Activated CD4-positive, alpha-beta memory T cell treated with anti-CD3 and anti-CD28 coated beads, Interleukin-2, amount 10 ng/mL, durations not matched to agents 7 days and 5 days (primary cell): ENCODE data around the gene WEE2. TPM values are rescaled to one million over a fixed set of nuclear protein-coding genes. Genes with fewer than 3 reads are reported as not detected.

Source experiments
- CTCF ChIA-PET: fragments of 350-600 bp; sonication (Branson Sonifier 250); formaldehyde crosslinking; loops from one replicate; lab custom pipeline; 2021; ENCODE audit warnings: antibody characterized with exemption, inconsistent platforms; lab: Charles Lee
- POLR2A ChIA-PET: fragments of 350-600 bp; sonication (Branson Sonifier 250); formaldehyde crosslinking; loops from one replicate; lab custom pipeline; 2021; ENCODE audit warnings: antibody characterized with exemption; lab: Charles Lee
- DNase-seq: peaks from one replicate; pipeline ENCODE4 v3.0.0-alpha.2; 2020
- H3K27ac Mint-ChIP-seq: one replicate; pipeline ENCODE4 v1.8.0; 2021; ENCODE audit warnings: mild to moderate bottlenecking, mixed read lengths
- H3K27me3 Mint-ChIP-seq: one replicate; pipeline ENCODE4 v1.8.0; 2021; ENCODE audit warnings: mixed read lengths
- H3K36me3 Mint-ChIP-seq: one replicate; pipeline ENCODE4 v1.8.0; 2021; ENCODE audit warnings: low read depth, mixed read lengths
- H3K4me1 Mint-ChIP-seq: one replicate; pipeline ENCODE4 v1.8.0; 2021; ENCODE audit warnings: mixed read lengths
- H3K4me3 Mint-ChIP-seq: one replicate; pipeline ENCODE4 v1.8.0; 2021; ENCODE audit warnings: mild to moderate bottlenecking, mixed read lengths
- H3K9me3 Mint-ChIP-seq: one replicate; pipeline ENCODE4 v1.8.0; 2021; ENCODE audit warnings: mixed read lengths
- total RNA-seq, 2 experiments: library from RNA; stranded (reverse); gene quantifications; one replicate each; pipeline ENCODE4 v1.2.3, GENCODE V29; 2021

WEE2 gene
- total RNA-seq, 2 experiments from 2014 or later: not detected

DNA sequence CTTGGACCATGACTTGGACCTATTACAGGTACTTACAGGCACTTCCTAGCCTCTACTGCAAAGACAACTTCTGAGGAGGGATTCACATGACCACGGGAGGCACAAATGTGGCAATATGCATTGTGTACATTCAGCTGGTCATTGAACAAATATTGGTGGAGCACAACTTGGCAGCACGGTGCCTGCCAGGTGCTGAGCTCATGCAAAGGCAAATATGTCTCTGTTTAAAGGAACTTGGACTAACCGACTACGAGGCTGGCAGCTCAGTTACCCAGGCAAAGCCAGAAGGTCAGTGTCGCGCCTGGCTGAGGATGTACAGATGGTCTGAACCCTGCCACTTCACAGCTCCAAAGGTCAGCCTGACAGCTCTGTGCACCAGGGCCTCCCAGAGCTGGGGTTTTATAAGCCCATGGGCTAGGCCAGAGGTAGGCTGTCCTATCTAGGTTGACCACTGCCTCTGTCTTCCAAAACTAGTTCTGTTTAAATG, 12.3 kb upstream of the WEE2 start:
- peaks cover 22% of the 10 kb centered on the region for H3K4me1 Mint-ChIP-seq
- H3K27ac Mint-ChIP-seq: no peak overlapping the region
- CTCF ChIA-PET: interaction anchor here (1.4 kb wide), 1 partner anchor 42 kb away, joined by 10 read pairs; the partner anchor contains the start of gene SSBP1

DNA sequence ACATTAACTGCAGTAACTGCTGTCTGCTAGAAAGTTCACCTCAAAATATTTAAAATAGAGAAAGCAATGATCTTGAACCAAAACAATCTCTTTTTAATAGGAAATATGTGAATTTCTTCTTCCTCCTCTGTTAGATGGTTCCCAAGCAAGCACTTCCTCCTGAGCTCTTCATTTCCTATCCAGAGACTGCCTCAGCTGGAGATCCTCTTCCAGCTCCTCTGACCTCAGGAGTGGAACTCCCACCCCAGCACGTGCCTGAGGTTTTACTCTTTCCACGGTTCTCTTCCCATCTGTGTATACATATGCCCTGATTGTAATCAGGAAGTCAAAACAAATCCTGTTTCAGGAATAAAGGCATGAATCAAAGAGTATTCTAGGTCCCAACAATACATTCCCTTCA, 11.8 kb upstream of the WEE2 start:
- CTCF ChIA-PET: interaction anchor here (1.4 kb wide), 1 partner anchor 42 kb away, joined by 10 read pairs; the partner anchor contains the start of gene SSBP1
- POLR2A ChIA-PET: interaction anchor here (1.0 to 2.0 kb wide), 2 partner anchors 13 to 42 kb away, joined by 4 to 10 read pairs; partner anchors contain the start of gene SSBP1
- H3K4me1 Mint-ChIP-seq: peaks cover 25% of the 10 kb centered on the region
- peaks cover 4% of the 10 kb centered on the region for H3K36me3 Mint-ChIP-seq
- DNase-seq: no peak
- H3K4me3 Mint-ChIP-seq: no peak overlapping the region
- H3K27ac Mint-ChIP-seq: no peak overlapping the region
- H3K9me3 Mint-ChIP-seq: no peaks in the 10 kb centered on the region
- H3K27me3 Mint-ChIP-seq: peaks cover 12% of the 10 kb centered on the region

More for the DNA sequence above, 12.3 kb upstream of the WEE2 start:
- DNase-seq: no peak
- POLR2A ChIA-PET: interaction anchor here (1.0 to 2.0 kb wide), 2 partner anchors 13 to 42 kb away, joined by 4 to 10 read pairs; partner anchors contain the start of gene SSBP1
- Mint-ChIP-seq H3K4me3 (no peak overlapping the region), H3K9me3 (no peaks in the 10 kb centered on the region), H3K27me3 (peaks cover 9% of the 10 kb centered on the region), H3K36me3 (peaks cover 3% of the 10 kb centered on the region)

DNA sequence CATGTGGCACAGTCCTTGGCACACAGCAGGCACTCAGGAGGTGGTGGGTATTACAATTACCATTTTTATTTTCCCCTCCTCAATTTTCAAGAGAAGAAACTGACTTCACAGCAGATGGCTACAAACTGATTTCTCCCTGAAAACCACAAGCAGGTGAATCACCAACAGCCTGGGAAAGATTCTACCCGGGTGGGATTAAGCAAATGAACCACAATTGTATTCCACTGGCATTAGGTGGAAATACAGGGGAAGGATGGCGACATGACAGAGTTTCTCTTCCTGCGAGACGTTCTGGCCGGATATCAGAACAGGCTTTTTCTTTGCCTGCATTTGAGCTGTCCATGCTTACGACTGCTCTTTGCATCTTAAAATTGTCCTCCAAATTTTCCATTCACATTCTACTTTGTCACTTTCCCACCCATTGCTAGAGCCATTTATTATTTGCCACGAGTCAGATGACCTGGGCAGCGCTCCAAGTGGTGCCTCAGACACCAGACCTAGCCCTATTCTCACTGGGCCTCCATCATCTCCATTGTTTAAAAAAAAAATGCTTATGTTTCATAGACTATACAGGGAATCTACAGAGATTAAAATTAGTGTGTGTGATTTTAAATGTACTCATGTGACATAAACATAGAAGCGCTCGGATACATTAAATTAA, 10.8 kb upstream of the WEE2 start:
- Mint-ChIP-seq H3K27me3 (peaks cover 12% of the 10 kb centered on the region), H3K36me3 (peaks cover 4% of the 10 kb centered on the region), H3K9me3 (no peaks in the 10 kb centered on the region), H3K27ac (no peak overlapping the region), H3K4me1 (peaks cover 27% of the 10 kb centered on the region), H3K4me3 (no peak overlapping the region)
- no peak for DNase-seq
- CTCF ChIA-PET: interaction anchor here (3.5 kb wide), 1 partner anchor 40 kb away, joined by 16 read pairs; the partner anchor contains the start of gene SSBP1
- POLR2A ChIA-PET: interaction anchor here (1.8 to 2.0 kb wide), 2 partner anchors 41 kb away, joined by 5 to 10 read pairs; partner anchors contain the start of gene SSBP1

DNA sequence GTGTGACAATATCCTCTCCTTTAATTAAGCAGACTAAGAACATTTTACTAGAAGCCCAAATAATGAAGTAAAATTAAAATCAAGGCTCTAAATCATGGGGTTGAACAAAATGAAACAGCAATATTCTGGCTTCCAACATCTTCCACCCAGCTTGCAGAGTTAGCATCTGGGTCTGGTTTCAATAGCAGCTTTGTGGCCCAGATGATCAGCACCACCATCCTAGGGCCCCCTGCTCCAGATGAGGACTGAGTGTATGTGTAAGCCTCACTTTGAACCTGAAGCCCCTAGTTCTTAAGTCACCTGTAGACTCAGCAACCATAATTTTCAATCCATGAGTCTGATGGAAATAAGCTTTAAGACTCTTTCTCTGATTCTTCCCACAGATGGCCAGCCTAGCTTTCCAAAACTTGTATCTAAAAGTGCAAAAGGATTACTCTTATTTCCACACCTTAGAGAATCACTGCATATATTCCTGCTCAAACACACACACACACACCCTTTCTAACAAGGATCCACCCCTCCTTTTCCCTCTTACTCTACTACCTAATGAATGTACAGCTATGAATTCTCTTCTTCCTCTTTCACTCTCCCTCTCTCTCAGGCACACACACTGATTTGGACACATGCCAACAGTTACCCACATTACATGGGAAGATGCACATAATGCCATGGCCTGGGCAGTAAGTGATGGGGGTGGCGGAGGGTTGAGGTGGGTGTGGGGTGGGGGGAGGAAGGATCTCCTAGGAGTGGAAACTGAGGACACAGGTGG, 9.7 kb upstream of the WEE2 start:
- CTCF ChIA-PET: interaction anchor here (0.8 to 3.5 kb wide), 4 partner anchors 12 to 44 kb away, joined by 3 to 16 read pairs (median 8); partner anchors contain the start of gene SSBP1
- H3K27me3 Mint-ChIP-seq: peaks cover 19% of the 10 kb centered on the region
- H3K27ac Mint-ChIP-seq: no peak overlapping the region
- peaks cover 4% of the 10 kb centered on the region for H3K36me3 Mint-ChIP-seq
- H3K4me1 Mint-ChIP-seq: peaks cover 30% of the 10 kb centered on the region
- H3K9me3 Mint-ChIP-seq: no peaks in the 10 kb centered on the region
- DNase-seq: no peak
- POLR2A ChIA-PET: interaction anchor here (1.8 kb wide), 1 partner anchor 40 kb away, joined by 5 read pairs; the partner anchor contains the start of gene SSBP1
- H3K4me3 Mint-ChIP-seq: no peak overlapping the region

DNA sequence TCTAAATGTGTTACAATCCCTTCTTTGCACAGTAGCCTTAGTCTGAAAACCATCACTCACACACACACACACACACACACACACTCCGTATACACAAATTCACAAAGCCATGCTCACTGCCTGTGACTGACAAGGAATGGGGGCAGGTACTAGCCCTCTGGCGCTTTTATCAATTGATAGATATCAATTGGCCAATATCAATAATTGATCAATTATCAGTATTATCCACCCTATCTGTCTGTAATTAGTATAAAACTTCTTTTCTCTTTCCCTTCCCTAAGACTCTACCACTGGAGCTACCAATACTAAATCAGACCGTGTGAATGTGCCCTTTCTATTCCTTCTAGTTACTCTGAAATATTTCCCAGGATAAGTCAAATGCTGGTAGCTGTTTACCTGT, 8.3 kb upstream of the WEE2 start:
- Mint-ChIP-seq H3K4me3 (peak overlapping the region; percentile 79), H3K27ac (no peak overlapping the region), H3K27me3 (peaks cover 25% of the 10 kb centered on the region), H3K4me1 (peaks cover 30% of the 10 kb centered on the region), H3K9me3 (no peaks in the 10 kb centered on the region), H3K36me3 (peaks cover 4% of the 10 kb centered on the region)
- ChIA-PET CTCF (interaction anchor here (2.7 to 3.5 kb wide), 2 partner anchors 38 to 45 kb away, joined by 11 to 16 read pairs; partner anchors contain the start of gene SSBP1), POLR2A (interaction anchor here (1.4 to 3.6 kb wide), 3 partner anchors 19 to 40 kb away, joined by 3 to 46 read pairs (median 4); partner anchors contain the start of gene SSBP1)
- DNase-seq: no peak

DNA sequence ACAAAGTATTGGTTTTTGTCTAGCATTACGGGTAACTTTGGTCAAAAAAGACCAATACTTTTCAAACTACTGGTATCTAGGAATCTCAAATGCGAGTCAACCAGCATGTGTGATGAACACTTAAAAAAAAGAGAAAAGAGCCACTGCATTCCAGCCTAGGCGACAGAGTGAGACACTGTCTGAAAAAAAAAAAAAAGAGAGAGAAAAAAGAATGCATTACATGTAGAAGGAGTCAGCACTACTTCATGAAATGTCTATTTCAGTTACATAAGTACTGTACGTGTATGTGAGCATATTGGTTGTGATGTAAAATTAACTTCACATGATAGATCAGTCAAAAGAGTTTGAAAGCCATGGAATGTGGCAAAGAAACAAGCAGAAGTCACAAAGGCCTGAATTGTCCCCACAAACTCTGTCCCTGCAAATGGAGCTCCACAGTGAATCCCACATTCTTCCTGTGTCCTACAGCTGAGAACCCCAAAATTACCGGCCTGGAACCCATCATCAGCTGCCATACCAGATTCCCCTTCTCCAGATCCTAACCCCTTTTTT, 7.8 kb upstream of the WEE2 start:
- H3K36me3 Mint-ChIP-seq: peaks cover 4% of the 10 kb centered on the region
- no peak overlapping the region for H3K27ac Mint-ChIP-seq
- H3K4me1 Mint-ChIP-seq: peaks cover 30% of the 10 kb centered on the region
- H3K27me3 Mint-ChIP-seq: peaks cover 27% of the 10 kb centered on the region
- H3K9me3 Mint-ChIP-seq: no peaks in the 10 kb centered on the region
- no peak for DNase-seq
- H3K4me3 Mint-ChIP-seq: peak overlapping the region; percentile 79
- ChIA-PET POLR2A (interaction anchor here (1.0 to 3.6 kb wide), 10 partner anchors 9 to 150 kb away, joined by 3 to 46 read pairs (median 4); partner anchors contain the start of genes AGK and SSBP1), CTCF (interaction anchor here (1.0 to 3.5 kb wide), 5 partner anchors 10 to 149 kb away, joined by 3 to 16 read pairs (median 4); partner anchors contain the start of genes AGK and SSBP1)

DNA sequence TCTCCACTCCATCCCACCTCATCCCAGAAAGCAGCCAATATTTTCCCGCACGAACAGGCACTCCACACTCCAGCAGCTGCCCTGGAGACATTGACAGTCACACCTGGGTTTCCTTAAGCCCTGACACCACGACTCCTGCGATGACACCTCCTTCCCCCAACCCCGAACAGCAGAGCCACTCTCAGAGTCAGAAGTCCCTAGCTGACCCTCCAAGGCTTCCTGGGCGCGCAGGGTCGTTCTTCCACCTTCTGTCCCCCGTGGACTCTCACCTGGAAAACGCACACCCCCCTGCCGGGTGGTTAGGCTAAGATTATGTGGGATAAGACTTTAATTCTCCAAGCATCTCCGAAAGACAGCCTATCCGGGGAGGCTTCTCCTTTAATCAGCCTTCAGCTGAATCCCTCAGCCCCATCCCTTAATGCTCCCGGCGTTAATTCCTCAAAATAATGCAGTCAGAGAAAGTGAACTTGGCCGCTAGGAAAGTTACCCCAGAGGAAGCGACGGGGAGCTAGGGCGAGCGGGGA, 7.2 kb upstream of the WEE2 start:
- Mint-ChIP-seq H3K4me3 (peak overlapping the region; percentile 79), H3K9me3 (no peaks in the 10 kb centered on the region), H3K27me3 (peaks cover 29% of the 10 kb centered on the region), H3K36me3 (peaks cover 4% of the 10 kb centered on the region), H3K4me1 (peaks cover 30% of the 10 kb centered on the region), H3K27ac (peak overlapping the region; percentile 27)
- ChIA-PET POLR2A (interaction anchor here (1.0 to 3.6 kb wide), 16 partner anchors 9 to 151 kb away, joined by 3 to 46 read pairs (median 4); partner anchors contain the start of genes AGK and SSBP1), CTCF (interaction anchor here (1.0 to 4.2 kb wide), 6 partner anchors 10 to 150 kb away, joined by 3 to 26 read pairs (median 8); partner anchors contain the start of genes AGK and SSBP1)
- no peak for DNase-seq

DNA sequence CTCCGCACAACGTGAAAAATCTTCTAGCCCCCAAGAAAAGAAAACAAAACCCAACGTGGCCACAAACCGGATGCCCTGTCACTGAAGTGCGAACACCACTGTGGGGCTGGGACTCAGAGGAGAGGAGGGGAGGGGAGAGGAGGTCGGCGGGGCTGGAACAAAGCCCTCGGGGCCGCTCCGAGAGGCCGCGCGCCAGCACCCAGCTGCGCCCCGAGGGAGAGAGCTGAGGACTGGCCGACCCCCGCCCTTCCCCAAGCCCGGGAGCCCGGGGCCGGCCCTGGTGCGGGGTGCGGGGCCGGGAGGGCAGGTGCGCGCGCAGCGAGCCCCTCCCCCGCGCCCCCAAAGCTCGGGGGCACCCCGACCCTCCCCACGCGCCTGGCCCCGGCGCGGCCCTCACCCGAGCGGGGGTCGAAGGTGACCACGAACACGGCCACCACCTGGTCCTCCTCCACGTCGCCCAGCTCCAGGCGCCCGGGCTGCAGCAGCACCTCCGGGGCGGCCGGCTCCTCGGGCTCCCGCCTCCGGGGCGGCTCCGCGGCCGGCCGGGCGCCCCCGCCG, 6.6 kb upstream of the WEE2 start:
- ChIA-PET POLR2A (interaction anchor here (0.6 to 3.6 kb wide), 17 partner anchors 8 to 152 kb away, joined by 3 to 46 read pairs (median 4); partner anchors contain the start of genes AGK and SSBP1), CTCF (interaction anchor here (1.0 to 4.2 kb wide), 4 partner anchors 13 to 151 kb away, joined by 3 to 26 read pairs (median 8); partner anchors contain the start of genes AGK and SSBP1)
- H3K4me3 Mint-ChIP-seq: peak overlapping the region; percentile 79
- peak; percentile 78 for DNase-seq
- peaks cover 4% of the 10 kb centered on the region for H3K36me3 Mint-ChIP-seq
- peaks cover 29% of the 10 kb centered on the region for H3K27me3 Mint-ChIP-seq
- peaks cover 30% of the 10 kb centered on the region for H3K4me1 Mint-ChIP-seq
- H3K27ac Mint-ChIP-seq: peak overlapping the region; percentile 54
- no peaks in the 10 kb centered on the region for H3K9me3 Mint-ChIP-seq

DNA sequence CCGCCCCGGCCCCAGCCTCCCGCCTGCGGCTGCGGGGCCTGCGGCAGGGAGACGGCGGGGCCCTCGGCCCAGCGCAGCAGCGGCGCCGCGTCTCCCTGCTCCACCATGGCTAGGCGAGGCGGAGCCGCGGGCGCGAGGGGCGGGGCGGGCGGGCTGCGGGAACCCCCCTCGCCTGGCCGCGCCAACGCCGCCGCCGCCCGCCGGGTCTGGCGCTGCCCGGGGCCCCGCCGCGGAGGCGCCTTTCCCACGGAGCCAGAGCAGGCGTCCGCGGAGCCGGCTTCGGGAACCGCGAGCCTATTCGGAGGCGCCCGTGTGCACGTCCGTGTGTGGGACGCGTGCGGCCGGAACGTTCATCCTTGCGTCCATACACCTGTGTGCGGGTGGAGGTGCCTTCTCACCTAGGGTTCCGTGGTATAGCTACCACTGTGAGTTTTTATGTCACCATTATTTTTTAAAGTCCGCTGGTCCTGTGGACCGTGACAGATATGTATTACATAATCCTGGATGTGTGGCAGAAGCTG, 6.0 kb upstream of the WEE2 start, which contains the start of gene DENND11:
Gene DENND11 (minus strand): TSS at position 120 of the 521 bp plus-strand sequence. CDS start 13 bp downstream, at position 107.
- Mint-ChIP-seq H3K4me3 (peak within 1 kb of the TSS; percentile 79), H3K36me3 (peaks cover 4% of the 10 kb centered on the region), H3K4me1 (peaks cover 30% of the 10 kb centered on the region), H3K9me3 (no peaks in the 10 kb centered on the region), H3K27me3 (peaks cover 30% of the 10 kb centered on the region), H3K27ac (peak within 1 kb of the TSS; percentile 54)
- ChIA-PET CTCF (interaction anchor here (1.5 to 4.2 kb wide), 3 partner anchors 36 to 48 kb away, joined by 6 to 26 read pairs (median 13); partner anchors contain the start of gene SSBP1), POLR2A (interaction anchor here (0.6 to 3.6 kb wide), 16 partner anchors 8 to 152 kb away, joined by 3 to 46 read pairs (median 4); partner anchors contain the start of gene SSBP1)
- DNase-seq: peak; percentile 52

DNA sequence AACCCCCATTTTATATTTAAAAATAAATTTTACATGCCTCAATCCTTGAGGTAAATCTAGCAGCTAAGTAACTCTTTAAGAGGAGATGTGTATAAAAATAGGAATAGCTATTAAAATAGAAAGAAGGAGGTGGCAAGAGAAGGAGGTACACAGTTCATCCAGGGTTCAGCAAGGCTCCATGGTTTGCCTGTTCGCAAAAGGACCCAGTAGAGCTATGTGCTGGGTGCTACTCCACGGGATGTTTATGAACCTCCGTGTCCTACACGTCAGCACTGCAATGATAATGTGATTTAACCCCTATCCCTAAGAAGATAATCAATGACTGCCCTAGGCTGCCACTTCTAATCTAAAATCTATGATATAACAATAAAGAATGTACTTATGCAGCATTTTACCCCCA, 5.3 kb upstream of the WEE2 start:
- Mint-ChIP-seq H3K4me3 (no peak overlapping the region), H3K9me3 (no peaks in the 10 kb centered on the region), H3K27ac (no peak overlapping the region), H3K4me1 (peaks cover 27% of the 10 kb centered on the region), H3K36me3 (peaks cover 4% of the 10 kb centered on the region), H3K27me3 (peaks cover 30% of the 10 kb centered on the region)
- no peak for DNase-seq
- ChIA-PET CTCF (interaction anchor here (0.9 to 4.2 kb wide), 3 partner anchors 10 to 48 kb away, joined by 3 to 26 read pairs (median 6); partner anchors contain the start of gene SSBP1), POLR2A (interaction anchor here (0.6 to 3.6 kb wide), 6 partner anchors 12 to 153 kb away, joined by 3 to 46 read pairs (median 3); partner anchors contain the start of gene SSBP1)

DNA sequence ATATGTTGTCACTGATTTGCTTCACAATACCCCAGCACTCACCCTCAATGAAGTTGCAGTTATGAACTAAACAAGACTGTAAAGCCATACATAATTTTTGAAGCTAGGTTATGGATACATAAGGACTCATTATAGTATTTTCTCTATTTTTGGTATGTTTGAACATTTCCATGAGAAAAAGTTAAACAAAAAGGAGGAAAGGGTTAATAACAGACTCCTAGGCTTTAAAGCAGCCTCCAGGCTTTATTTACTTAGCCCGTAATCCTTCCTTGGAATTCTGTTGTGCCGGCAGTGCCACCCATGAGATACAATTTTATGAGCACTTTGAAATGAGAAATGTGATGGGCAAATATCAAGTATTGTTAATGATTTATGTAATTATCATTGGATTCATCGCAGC, 4.0 kb upstream of the WEE2 start:
- ChIA-PET POLR2A (no interaction called here), CTCF (interaction anchor here (4.2 kb wide), 1 partner anchor 34 kb away, joined by 26 read pairs; the partner anchor contains the start of gene SSBP1)
- H3K4me1 Mint-ChIP-seq: peaks cover 19% of the 10 kb centered on the region
- H3K36me3 Mint-ChIP-seq: peaks cover 4% of the 10 kb centered on the region
- no peaks in the 10 kb centered on the region for H3K9me3 Mint-ChIP-seq
- no peak overlapping the region for H3K27ac Mint-ChIP-seq
- no peak for DNase-seq
- peaks cover 30% of the 10 kb centered on the region for H3K27me3 Mint-ChIP-seq
- H3K4me3 Mint-ChIP-seq: no peak overlapping the region
